ENCODE results near the gene ILK.

ILK gene

DNA sequence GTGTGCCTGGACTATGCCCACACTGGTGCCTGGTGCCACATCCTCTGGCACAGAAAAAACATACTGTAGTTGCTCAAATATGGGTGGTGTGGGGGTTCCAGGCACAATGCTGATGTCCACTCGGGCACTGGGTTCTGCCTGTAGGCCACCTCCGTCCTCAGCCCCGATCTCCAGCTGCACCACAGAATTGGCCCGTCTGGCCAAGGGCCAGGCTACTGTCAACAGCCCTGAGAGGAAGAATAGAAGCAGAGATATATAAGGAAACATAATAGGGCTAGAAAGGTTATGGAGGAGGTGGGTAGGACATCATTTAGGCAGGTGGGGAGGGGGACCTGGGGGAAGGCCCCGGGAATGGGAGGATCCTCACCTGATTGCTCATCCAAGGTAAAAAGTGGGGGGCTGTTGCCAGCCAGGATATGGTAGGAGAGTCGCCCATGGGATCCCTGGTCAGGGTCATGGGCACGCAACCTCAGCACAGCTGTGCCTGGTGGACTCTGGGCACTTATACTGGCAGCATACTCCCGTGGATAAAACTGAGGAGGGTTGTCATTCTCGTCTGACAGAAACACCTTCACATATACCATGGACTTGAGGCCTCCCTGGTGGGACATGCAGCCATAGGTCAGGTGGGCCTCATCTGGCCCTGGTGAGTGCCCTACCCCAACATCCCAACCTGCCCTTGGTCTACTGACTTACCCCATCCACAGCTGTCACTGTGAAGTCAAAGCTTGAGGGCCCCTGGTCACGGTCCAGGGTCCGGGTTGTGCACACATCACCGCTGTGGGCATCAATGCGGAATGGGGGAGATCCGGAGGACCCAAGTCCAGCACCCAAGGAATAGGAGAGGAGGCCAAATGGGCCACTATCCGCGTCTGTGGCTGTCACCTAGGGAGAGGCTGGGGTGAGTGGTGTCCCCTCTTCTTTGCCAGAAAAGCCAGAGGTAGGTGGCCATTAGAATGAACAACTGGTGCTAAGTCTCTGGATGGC, 30.1 kb downstream of the ILK start:
- no peak for DNase-seq

DNA sequence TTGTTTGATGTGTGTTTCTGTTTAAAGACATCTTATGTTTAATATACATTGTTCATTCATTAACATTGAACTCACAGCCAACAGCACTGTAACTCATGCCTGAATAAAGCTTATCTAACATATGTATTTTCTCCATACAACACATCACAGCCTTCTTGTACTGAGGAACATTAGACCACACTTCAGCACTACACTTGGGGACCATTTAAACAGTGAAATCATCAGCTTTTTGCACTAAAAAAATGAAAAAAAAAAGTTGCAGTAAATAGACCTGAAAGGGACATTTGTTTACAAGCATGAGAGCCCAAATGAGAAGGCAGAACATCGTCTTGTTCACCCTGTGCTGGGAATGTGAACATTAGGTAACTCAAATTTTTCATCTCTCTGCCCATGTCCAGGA, 31.0 kb downstream of the ILK start:
- no peak for DNase-seq

DNA sequence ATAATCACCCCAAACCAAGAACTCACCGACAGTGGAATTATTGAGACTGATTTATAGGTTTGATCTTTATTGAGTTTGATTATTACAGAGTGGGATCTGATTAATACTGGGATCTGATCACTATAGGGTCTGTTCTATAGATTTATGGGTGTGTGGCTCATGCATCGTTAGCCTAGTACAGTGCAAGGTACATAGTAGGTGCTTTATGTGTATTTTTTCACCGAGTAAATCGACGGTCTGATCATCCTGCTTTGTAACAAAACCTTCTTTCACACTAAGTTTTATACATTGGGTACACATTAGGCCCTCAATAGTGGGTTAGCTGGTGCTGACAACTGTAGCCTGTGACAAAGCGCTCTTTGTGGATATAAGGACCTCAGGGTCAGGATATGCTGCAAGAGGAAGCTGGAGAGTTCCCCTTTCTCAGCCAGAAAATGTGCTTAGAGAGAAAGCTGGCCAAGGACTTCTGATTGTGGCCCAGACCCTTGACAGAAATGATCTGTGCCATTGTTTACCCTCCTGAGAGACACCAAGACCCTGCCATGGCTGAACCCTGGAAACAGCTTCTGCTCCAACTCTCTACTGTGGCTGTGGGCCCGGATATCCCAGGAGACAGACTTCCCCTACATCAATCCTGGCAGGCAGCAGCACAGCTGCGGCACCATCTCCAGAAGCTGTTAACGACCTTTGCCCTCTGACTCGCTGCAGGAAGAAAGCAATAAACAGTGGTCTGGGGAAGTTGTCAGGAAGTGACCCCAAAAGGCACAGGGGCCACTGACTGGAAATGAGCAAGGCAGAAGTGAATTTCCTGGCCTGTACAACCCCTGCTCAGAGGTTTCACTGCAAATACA, 31.7 kb downstream of the ILK start:
- peak in 37 of 51 donors; percentile 15 to 92 (median 54) for DNase-seq

DNA sequence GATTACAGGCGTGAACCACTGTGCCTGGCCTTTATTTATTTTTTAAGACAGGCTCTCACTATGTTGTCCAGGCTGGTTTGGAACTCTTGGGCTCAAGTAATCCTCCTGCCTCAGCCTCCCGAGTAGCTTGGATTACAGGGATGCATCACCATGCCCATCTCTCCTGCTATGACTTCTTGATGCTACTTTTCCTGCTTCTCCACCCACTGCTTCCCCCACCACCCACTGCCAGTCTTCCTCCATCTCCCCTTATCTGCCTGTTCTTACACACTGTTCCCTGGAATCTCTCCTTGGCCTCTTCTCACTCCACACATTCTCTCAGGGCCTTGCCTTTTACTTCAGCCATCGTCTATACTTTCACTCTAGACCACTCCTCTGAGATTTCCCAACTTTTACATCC, 32.9 kb downstream of the ILK start:
- no peak for DNase-seq

DNA sequence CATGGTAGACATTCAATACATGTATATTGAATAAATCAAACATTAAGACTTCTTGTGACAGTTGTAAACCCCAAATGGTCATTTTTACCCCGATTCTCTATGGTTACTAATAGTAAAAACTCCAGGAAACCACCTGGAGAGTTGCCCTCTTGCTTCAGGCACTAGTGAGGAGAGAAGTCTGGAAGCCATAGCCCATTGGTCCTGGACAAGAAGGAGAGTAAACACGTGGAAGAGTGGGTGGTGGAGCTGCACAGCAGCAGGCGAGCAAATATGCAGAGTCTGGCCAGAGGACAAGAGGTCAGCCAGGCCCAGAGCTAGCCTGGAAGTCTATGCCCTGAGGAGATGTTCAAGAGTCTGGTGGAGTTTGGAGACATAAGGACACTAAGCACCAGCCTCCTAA, 34.3 kb downstream of the ILK start:
- peak in 5 of 51 donors; percentile 13 to 27 (median 20) for DNase-seq

DNA sequence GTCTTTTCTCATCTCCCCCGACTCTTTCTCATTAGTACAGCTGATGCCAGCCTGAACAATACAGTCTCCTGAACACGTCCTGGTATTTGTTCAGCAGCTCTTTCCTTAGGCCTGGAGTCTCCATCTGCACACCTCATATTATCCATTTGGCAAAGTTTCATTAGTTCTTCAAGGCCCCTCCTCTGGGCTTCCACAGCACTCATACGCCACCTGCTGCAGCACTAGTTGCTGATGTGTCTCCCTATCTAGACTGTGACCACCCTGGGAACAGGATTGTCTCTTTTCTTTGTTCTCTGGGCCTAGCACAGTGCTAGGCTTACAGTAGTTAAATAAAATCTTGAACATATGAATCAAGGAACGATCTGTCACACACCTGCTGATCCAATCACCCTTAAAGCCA, 34.9 kb downstream of the ILK start:
- no peak for DNase-seq

DNA sequence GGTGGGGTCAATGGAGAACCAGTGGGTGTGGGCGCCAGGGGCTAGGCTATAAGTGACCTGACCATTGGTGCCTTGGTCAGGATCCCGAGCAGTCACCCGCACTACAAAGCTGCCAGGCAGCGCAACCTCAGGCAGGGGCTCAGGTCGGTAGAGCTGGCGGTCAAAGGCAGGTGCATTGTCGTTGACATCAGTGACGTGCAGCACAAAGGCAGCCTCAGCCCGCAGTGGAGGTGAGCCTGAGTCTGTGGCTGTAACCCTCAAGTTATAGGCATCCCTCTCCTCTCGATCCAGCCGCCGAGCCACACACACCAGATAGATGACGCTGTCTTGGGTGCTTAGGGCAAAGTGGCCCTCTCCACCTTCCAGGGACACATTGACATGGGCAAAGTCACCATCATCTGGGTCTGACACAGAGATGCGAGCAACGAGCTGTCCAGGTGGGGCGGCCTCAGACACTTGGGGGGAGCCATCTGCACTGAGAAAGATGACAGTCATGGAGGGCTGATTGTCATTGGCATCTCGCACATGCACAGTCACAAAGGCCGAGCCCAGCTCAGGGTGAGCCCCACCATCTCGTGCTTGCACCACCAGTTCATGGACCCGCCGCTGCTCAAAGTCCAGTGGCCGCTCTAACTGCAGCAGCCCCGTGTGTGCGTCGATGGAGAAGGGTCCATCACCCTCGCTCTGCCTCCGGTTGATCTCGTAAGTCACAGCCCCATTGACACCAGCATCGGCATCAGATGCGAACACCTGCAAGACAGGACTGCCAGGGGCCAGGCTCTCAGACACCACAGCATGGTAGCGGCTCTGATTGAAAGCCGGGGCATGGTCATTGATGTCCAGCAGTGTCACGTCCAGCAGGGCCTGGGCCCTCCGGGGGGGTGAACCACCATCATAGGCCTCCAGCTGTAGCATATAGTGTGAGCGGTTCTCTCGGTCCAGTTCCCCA, 36.7 kb downstream of the ILK start:
- no peak for DNase-seq

DNA sequence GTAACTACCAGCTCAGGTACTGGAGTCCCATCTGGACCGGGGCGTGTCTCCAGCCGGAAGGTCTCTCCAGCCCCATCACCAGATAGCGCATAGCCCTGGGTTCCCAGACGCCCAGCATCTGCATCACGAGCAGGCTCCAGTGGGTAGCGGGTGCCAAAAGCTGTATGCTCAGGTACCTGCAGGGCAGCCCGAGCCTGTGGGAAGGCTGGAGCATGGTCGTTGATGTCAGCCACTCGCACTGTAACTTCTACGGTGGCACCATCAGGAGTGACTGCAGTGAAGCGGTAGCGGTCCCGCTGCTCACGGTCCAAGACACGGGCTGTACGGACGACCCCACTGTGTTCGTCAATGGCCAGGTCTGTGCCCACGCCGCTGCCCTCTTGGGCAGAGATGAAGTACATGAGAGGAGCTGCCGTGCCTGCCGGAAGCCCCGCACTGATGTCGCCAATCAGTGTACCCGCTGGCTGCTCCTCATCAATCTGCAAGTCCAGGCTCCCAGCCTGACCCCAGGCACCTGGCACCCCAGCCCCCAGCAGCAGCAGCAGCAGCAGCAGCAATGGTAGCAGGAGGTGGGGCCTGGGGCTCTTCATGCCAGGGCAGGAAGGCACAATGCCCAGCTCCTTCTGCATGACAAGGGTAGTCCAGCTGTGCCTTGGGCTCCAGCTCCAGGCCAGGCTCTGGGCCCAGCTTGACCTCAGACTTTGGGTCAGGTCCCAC, 37.6 kb downstream of the ILK start:
- DNase-seq, result peak in 26 of 51 donors; percentile 13 to 74 (median 40)

DNA sequence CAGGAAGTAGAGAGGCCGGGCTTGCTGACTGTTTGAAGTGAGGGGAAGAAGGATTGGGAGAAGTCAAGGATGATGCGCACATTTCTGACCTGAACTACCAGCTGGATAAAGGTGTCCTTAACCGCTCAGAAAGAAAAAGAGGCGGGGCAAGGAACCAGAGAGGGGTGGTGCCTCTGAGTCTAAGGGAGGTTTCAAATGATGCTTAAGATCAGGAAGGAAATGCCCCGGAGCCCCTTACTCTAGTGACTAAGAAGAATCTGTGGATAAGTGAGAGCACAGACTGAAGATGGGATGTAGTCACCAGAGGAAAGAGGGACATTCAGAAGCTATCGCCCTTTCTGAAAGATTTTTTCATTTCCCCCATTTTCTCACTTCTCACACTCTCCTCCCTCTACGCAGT, 39.4 kb downstream of the ILK start:
- DNase-seq, result no peak

DNA sequence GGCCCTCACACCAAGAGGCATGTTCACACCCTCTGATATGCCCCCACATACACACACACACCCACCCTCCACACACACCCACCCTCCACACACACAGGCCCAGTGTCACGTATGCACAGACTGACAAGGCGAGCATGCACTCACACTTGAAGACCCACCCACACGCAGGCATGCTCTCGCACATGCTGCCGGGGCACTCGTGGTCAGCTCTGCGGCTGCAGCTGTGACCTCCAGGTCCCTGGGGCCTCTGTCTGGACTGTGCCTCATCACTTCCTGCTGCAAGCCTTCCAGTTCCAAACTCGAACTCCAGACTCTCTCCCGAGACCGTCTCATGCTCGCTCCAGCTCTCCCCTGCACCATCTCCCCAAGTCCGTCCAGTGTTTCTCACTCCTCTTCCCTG, 42.5 kb downstream of the ILK start:
- no peak for DNase-seq

DNA sequence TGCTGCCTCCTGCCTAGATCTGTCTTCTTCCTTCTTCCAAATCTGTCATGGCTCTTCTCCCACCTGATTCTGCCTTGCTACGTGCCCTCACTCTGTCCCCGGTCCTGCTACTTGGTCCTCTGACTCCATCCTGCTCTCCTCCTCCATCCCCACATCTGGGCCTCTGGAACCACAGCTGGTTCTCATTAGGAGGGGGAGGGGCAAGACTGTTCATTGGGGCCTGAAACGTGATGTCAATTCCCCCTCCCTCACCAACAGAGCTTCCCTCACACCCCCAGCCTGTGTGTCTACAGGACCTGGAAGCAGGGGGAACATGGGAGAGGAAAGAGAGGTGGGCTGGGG, 43.0 kb downstream of the ILK start:
- DNase-seq, result no peak

DNA sequence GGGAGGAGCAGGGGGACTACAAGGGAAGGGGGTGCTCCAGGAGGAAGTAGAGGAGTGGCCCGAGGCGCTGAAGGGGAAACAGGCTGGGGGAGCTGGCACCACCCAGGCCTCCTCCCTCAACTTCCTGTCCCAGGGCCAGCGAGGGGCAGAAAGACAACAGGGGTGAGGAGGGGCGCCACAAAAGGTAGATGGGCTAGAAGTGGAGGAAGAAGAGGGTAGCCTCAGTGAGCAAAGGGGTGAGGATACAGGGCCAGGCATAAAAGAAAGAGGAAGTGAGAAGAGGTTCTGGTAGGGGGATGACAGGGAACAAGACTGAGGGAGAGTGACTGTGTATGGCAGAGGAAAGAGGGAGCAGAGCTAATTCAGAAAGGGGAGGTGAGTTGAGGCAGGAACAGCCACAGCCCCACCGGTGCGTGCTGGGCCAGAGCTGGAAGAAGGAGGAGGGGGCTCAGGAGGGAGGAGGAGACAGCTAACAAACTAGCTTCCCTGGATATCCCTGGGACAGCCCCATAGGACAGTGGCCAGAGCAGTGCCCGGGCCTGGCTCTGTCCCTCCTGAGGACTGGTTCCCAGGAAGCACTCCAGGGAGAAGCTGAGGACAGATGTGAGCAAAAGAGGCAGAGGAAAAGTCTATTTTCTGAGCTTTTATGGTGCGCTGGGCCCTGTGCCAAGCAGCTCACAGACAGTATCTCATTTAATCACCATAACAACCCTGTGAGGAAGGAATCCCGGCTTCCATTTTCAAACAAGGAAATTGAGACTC, 43.5 kb downstream of the ILK start:
- peak in 2 of 51 donors; percentile 20 to 38 for DNase-seq

DNA sequence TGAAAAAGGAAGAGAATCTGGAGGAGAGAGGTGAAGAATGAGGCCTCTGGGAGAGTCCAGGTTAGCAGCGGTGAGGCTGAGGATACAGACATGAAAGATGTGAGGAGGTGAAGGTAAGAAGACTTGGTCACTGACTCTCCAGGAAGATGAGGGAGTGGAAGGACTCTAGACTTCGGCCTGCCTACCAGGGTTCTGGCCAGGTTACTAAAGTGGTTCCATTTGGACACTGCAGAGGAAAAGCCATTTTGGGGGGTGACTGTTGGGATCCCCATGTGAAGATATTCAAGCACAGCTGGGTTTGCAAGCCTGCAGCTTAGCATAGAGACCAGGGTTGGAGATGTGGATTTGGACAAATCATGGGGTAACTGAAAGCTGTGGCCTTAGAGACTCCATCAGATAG, 44.3 kb downstream of the ILK start:
- no peak for DNase-seq

DNA sequence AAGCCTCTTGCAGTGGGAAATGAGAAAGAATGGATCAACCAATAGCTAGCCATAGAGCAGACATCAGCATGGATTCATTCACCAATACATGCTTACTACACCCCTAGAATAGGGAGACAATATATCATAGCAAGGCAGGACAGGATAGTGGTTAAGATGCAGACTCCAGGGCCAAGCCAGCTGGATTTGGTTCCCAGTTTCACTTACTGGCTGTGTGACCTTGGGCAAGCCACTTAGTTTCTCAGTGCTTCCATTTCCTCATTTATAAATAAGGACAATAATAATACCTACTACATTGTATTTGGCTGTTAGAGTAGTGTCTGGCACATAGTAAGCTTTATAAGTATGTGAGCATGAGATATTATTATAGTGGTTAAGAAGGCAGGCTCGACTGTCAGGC, 44.9 kb downstream of the ILK start:
- no peak for DNase-seq

DNA sequence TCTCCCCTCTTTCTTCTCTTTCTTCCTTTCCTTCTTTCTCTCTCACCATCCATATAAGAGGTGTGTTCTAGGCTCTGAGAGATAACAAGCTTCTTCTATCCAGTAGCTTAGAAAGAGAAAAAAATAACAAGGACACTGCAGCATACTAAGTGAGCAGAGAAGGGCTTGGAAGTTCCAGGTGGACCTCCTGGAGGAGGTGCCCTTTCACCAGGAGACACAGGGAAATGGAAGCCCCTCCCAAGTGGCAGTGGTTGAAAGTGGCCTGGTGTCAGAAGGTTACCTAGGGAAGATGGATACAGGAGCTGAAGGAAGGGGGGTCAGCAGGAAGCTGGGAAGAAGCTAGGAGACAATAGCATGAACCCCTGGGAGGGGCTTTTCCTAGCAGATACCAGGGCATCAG, 46.5 kb downstream of the ILK start:
- no peak for DNase-seq

DNA sequence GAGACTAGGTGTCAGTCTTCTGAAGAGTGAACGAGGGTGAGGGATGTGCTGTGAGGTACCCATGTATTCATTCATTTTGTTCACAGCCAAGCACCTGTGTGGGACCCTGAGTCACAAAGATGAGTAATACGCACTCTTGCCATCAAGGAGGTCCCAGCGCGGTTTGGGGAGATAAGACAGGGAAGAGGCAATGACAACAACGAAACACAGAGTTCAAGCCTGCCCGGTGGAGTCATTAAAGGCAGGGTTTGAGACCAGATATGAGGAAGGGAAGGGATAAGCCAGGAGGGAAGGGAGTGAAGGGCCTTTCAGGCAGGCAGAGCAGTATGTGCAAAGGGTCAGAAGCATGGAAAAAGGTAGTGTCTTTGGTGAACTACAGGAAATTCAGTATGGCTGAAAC, 47.4 kb downstream of the ILK start:
- no peak for DNase-seq

DNA sequence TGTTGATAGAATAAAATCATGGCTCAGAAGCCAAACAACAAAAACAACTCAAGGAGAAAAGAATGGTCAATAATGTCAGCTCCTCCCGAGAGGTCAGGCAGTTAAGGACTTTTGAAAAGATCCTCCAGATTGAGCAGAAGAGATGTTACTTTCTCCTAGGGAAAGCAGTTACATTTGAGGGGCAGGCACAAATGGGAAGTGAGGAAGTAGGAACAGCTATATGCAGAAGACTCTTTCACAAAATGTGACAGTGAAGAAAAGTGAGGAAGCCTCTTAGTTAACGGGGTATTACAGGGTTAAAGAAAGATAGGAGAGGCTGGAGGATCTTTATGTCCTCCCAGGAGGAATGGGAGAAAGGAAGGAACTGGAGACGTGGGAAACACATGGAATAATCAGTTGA, 48.6 kb downstream of the ILK start:
- no peak for DNase-seq

DNA sequence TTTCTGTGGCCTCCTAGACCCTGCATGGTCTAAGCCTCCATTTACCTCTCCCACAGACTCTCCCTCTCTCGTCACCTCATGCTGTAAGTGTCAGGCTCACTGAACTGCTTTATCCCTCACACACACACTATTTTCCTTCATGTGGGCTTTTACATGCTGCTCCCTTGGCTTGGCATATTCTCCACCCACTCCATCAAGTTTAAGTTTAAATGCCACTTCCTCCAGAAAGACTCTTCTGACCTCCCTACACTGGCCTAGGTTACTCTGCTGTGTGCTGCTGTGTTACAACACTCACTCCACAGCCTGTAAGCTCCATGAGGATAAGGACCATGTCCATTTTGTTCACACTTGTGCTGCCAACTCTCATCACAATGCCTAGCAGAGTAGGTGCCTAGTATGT, 49.5 kb downstream of the ILK start:
- DNase-seq, result no peak

DNA sequence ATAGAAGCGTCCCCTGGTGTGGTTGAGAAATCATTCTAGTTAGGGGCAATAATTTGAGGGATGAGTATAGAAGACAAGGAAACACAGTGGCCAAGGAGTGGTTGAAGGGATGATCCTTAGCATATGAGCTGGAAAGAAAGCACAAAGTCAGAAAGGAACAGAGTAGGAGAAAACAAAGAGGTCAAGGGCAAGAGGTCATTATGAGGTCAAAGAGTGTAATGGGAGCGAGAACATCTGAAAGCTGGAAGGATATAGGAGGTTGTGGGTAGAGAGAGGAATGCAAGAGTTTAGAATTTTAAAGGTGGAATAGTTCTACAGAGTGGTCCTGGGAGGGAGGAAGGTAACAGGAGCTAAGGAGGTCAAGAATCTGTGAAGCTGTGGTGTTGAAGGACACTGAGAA, 50.1 kb downstream of the ILK start:
- no peak for DNase-seq
